Body of pancreas (tissue), 4 donors: Measurements from ENCODE around the gene METTL6. TPM values are rescaled to one million over a fixed set of nuclear protein-coding genes. Genes with fewer than 3 reads are reported as not detected.
"Not testable (repeated sequence)": the region's sequence is repeated elsewhere in the genome, so short reads cannot be mapped to it uniquely, and the experiment has no call there.

Source experiments
- ATAC-seq: fragments of 150-250 bp; one replicate; pipeline ENCODE4 v1.9.1; 2016
- DNase-seq, 4 donors: peaks; one replicate each; pipeline ENCODE4 v3.0.0-alpha.2; 2019
- H3K27ac ChIP-seq, 4 donors: fragments of 200-600 bp; sonication (generic); 1 replicate in 3 of 4; 2 replicates in 1 of 4; pipeline versions ENCODE4 v1.5.1 to v1.6.1; 2016 to 2019; ENCODE audit warnings: mild to moderate bottlenecking in 1 of 4, mixed read lengths in 1 of 4, moderate library complexity in 1 of 4
- H3K27me3 ChIP-seq, 2 donors: fragments of 200-600 bp; sonication (generic); one replicate each; pipeline ENCODE4 v1.6.0; 2016; ENCODE audit warnings: mild to moderate bottlenecking in 1 of 2
- H3K36me3 ChIP-seq, 2 donors: fragments of 200-600 bp; sonication (generic); replicated peaks in 1 of 2; 2 replicates each; pipeline ENCODE4 v1.5.1; 2016; ENCODE audit warnings: low read depth in 2 of 2; ENCODE audit not compliant: insufficient read depth in 1 of 2
- H3K4me1 ChIP-seq: fragments of 200-600 bp; sonication (generic); one replicate; pipeline ENCODE4 v1.6.0; 2016
- H3K4me3 ChIP-seq, 2 donors: fragments of 200-600 bp; sonication (generic); 1 replicate in 1 of 2; 2 replicates in 1 of 2; pipeline ENCODE4 v1.5.1; 2016 to 2019
- H3K9me3 ChIP-seq, 3 donors: fragments of 200-600 bp; sonication (generic); 1 replicate in 2 of 3; 2 replicates in 1 of 3; pipeline ENCODE4 v1.5.1; 2016
- POLR2A ChIP-seq, 3 donors: fragments of 450-650 bp; IDR thresholded peaks; one replicate each; pipeline ENCODE4 v1.6.1; 2016; ENCODE audit warnings: antibody characterized with exemption in 3 of 3, mild to moderate bottlenecking in 2 of 3
- WGBS, 2 donors: methylation state at CpG; one replicate each; pipeline ENCODE4 v1.1.5; 2017; 5-methylcytosine and 5-hydroxymethylcytosine counted together
- intact Hi-C: fragments of 100-400 bp; cut with DNase I; formaldehyde crosslinking; loops from one replicate; pipeline ENCODE4 v1.15.1; 2023
- total RNA-seq, 2 donors: library from RNA; depleted of rRNA; stranded (reverse); fragments of >200 nt; gene quantifications; one replicate each; pipeline ENCODE4 v1.1.0, GENCODE V29; 2016
- TF ChIP-seq, protein P1 (sequence below), 7 experiments: fragments of 450-650 bp in 4 of 7; fragments of 200-600 bp in 3 of 7; sonication (generic) in 3 of 7; IDR thresholded peaks; one replicate each; pipeline ENCODE4 v1.5.1; 2016 to 2019; ENCODE audit warnings: antibody characterized with exemption in 7 of 7

Gene METTL6
- total RNA-seq, 2 donors from 2014 or later = 3.3 to 14.5 TPM

DNA sequence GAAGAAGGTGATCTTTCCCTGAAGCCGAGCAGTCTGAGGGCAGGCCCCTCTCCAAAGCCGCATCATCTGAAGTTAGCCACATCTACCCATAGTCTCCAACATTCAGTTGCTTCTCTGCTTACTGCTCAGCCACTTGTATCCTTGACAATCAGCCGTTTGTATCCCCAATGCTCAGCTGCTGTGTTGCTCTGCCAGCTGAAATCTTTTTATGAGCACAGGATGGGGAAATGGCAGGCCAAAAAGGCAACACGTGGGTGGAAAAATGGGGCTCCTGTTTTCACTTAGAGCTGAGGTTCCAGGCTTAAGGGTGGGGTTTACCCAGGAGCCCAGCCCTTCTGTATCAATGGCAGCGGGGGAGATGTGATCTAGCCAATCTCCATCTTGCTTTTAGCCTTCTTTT is 36.3 kb downstream of the METTL6 start:
- Histone ChIP-seq H3K36me3 (no peaks in the 10 kb centered on the region), H3K4me1 (no peaks in the 10 kb centered on the region), H3K27me3 (no peaks in the 10 kb centered on the region), H3K27ac (no peak overlapping the region), H3K4me3 (no peak overlapping the region), H3K9me3 (no peaks in the 10 kb centered on the region)
- DNase-seq = no peak
- intact Hi-C loops = no loop called here
- no peak for ATAC-seq
- WGBS, 2 donors = 74 to 84% methylated on average over 5 of the region's 5 CpGs
- no peak for TF ChIP-seq POLR2A (IDR thresholded peaks at IDR 0.05)
- TF ChIP-seq, protein P1, sequence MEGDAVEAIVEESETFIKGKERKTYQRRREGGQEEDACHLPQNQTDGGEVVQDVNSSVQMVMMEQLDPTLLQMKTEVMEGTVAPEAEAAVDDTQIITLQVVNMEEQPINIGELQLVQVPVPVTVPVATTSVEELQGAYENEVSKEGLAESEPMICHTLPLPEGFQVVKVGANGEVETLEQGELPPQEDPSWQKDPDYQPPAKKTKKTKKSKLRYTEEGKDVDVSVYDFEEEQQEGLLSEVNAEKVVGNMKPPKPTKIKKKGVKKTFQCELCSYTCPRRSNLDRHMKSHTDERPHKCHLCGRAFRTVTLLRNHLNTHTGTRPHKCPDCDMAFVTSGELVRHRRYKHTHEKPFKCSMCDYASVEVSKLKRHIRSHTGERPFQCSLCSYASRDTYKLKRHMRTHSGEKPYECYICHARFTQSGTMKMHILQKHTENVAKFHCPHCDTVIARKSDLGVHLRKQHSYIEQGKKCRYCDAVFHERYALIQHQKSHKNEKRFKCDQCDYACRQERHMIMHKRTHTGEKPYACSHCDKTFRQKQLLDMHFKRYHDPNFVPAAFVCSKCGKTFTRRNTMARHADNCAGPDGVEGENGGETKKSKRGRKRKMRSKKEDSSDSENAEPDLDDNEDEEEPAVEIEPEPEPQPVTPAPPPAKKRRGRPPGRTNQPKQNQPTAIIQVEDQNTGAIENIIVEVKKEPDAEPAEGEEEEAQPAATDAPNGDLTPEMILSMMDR (IDR thresholded peaks at IDR 0.05) = no peak

DNA sequence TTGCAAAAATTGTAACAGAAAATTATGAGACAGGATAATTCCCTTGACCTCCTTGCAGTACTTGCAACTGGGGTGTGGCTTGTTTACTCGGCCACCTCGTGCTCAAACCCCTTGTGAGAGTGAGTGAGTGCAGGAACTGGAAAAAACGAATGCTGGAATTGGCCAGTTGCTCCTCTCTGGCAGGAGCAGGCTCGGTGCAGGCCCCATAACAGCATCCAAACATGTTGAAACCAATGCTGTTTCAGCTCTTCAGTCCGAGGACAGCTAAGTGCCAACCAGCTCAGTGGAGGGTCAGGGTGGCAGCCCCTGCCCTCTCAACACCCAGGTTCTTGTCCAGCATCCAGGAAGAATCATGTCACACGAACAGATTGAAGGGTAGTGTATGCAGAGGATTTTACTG is 36.9 kb downstream of the METTL6 start:
- ATAC-seq = no peak
- H3K27ac ChIP-seq = no peak overlapping the region

DNA sequence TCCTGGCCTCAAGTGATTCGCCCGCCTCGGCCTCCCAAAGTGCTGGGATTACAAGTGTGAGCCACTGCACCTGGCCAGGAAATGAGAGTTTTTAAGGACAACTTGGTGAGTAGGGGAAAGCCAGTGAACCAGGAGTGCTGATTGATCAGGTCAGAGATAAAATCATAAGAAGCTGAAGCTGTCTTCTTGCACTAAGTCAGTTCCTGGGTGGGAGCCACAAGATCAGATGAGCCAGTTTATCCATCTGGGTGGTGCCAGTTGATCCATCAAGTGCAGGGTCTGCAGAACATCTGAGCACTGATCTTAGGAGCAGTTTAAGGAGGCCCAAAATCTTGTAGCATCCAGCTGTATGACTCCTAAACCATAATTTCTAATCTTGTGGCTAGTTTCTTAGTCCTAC is 39.0 kb downstream of the METTL6 start:
- H3K36me3 ChIP-seq, H3K9me3 ChIP-seq, DNase-seq, ATAC-seq, H3K4me3 ChIP-seq, intact Hi-C loops, H3K4me1 ChIP-seq, H3K27me3 ChIP-seq: not testable (repeated sequence)
- WGBS, 2 donors = 88 to 97% methylated on average over 3 of the region's 3 CpGs
- H3K27ac ChIP-seq = peak overlapping the region in 1 of 4 donors; percentile 50

More for the DNA sequence above, 36.9 kb downstream of the METTL6 start:
- intact Hi-C loops = no loop called here
- WGBS, 2 donors = 63 to 79% methylated on average over 6 of the region's 6 CpGs
- DNase-seq = no peak
- no peaks in the 10 kb centered on the region for H3K27me3 ChIP-seq
- H3K9me3 ChIP-seq = no peaks in the 10 kb centered on the region
- H3K36me3 ChIP-seq = no peaks in the 10 kb centered on the region
- no peak overlapping the region for H3K4me3 ChIP-seq
- H3K4me1 ChIP-seq = no peaks in the 10 kb centered on the region
- TF ChIP-seq POLR2A (IDR thresholded peaks at IDR 0.05) = no peak
- TF ChIP-seq, protein P1 (IDR thresholded peaks at IDR 0.05) = no peak

DNA sequence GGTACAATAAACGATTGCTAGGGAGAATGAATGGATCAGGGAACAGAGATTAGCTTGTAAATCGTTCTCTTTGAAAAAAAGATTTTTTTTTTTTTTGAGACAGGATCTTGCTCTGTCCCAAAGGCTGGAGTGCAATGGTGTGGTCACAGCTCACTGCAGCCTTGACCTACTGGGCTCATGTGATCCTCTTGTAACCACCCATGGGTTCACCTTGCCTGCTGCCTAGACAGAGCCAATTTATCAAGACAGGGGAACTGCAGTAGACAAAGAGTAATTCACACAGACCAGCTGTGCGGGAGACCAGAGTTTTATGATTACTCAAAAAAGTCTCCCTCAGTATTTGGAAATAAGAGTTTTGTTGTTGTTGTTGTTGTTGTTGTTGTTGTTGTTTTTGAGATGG is 39.6 kb downstream of the METTL6 start:
- DNase-seq (no peak), ATAC-seq (peak; percentile 45)
- no peaks in the 10 kb centered on the region for H3K36me3 ChIP-seq
- WGBS, 2 donors = 55 to 70% methylated on average over 3 of the region's 3 CpGs
- H3K9me3 ChIP-seq = no peaks in the 10 kb centered on the region
- H3K27me3 ChIP-seq = no peaks in the 10 kb centered on the region
- TF ChIP-seq, protein P1 (IDR thresholded peaks at IDR 0.05) = no peak
- TF ChIP-seq POLR2A (IDR thresholded peaks at IDR 0.05) = no peak
- intact Hi-C loops = no loop called here
- no peak overlapping the region for H3K4me3 ChIP-seq
- peak overlapping the region in 1 of 4 donors; percentile 50 for H3K27ac ChIP-seq
- H3K4me1 ChIP-seq = no peaks in the 10 kb centered on the region

DNA sequence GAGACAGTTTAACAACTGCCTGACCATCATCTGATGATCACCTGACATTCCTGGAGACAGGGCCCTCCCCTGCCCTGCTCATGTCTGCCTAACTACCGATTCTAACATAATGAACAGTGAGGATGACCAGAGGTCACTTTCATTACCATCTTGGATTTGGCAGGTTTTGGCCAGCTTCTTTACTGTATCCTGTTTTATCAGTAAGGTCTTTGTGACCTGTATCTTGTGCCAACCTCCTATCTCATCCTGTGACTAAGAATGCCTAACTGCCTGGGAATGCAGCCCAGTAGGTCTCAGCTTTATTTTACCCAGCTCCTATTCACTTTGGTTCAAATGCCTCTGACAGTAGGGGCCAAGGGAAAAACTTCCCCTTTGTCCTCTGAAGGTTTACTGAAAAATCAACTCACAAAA is 40.2 kb downstream of the METTL6 start:
- H3K27me3 ChIP-seq = no peaks in the 10 kb centered on the region
- intact Hi-C loops = no loop called here
- DNase-seq (no peak), ATAC-seq (peak; percentile 42)
- peak overlapping the region in 1 of 4 donors; percentile 50 for H3K27ac ChIP-seq
- H3K4me3 ChIP-seq = no peak overlapping the region
- WGBS, 2 donors = 44 to 56% methylated on average over 1 of the region's 1 CpG
- H3K9me3 ChIP-seq = no peaks in the 10 kb centered on the region
- no peaks in the 10 kb centered on the region for H3K4me1 ChIP-seq
- H3K36me3 ChIP-seq = no peaks in the 10 kb centered on the region
- no peak for TF ChIP-seq POLR2A (IDR thresholded peaks at IDR 0.05)
- TF ChIP-seq, protein P1 (IDR thresholded peaks at IDR 0.05) = no peak

DNA sequence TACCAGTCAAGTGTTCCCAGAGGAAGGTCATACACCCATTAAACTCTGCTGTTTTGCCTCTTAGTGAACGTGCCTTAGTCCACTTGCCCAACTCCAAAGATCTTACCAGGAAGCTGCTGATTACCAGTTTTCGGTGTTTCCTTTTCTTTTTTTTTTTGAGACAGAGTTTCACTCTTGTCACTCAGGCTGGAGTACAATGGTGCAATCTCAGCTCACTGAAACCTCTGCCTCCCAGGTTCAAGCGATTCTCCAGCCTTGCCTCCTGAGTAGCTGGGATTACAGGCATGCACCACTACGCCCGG is 40.7 kb downstream of the METTL6 start:
- DNase-seq, ATAC-seq, H3K9me3 ChIP-seq, H3K27me3 ChIP-seq, intact Hi-C loops, H3K36me3 ChIP-seq, H3K27ac ChIP-seq, H3K4me1 ChIP-seq, H3K4me3 ChIP-seq: not testable (repeated sequence)
- 75 to 94% methylated on average over 5 of the region's 5 CpGs for WGBS, 2 donors
